HL-60 (cell line): Measurements from ENCODE around the gene GABRD.

Experiments
- DNase-seq, 2 experiments: peaks; one replicate each; pipeline ENCODE4 v3.0.0-alpha.2; 2010 to 2020; ENCODE audit warnings: low read depth in 1 of 2, low spot score in 1 of 2
- H3K27ac ChIP-seq: fragments of 250-450 bp; sonication (Bioruptor Pico); replicated peaks from 2 replicates; pipeline ENCODE4 v1.5.1; 2020; ENCODE audit warnings: mild to moderate bottlenecking, moderate library complexity
- H3K27me3 ChIP-seq: fragments of 250-450 bp; sonication (Bioruptor Pico); 2 replicates; pipeline ENCODE4 v1.5.1; 2021; ENCODE audit warnings: mild to moderate bottlenecking, moderate library complexity; ENCODE audit not compliant: insufficient read depth, poor library complexity, severe bottlenecking
- H3K4me3 ChIP-seq: replicated peaks from 2 replicates; pipeline ENCODE4 v1.5.1; 2011; ENCODE audit warnings: mild to moderate bottlenecking, control low read depth, low read length; ENCODE audit not compliant: insufficient read depth
- GABPA ChIP-seq: IDR thresholded peaks from 2 replicates; pipeline ENCODE4 v1.6.1; 2012; ENCODE audit warnings: low read depth
- POLR2AphosphoS5 ChIP-seq: IDR thresholded peaks from 2 replicates; pipeline ENCODE4 v1.6.1; 2012; ENCODE audit warnings: low read depth
- SPI1 ChIP-seq: IDR thresholded peaks from 2 replicates; pipeline ENCODE4 v1.6.1; 2012; ENCODE audit warnings: low read depth, mild to moderate bottlenecking, borderline replicate concordance
- TF ChIP-seq, protein P1 (sequence below): IDR thresholded peaks from 2 replicates; pipeline ENCODE4 v1.6.1; 2012; ENCODE audit warnings: low read depth; ENCODE audit not compliant: insufficient replicate concordance
- TF ChIP-seq, protein P2 (sequence below): IDR thresholded peaks from one replicate; pipeline ENCODE4 v1.5.1; 2011; ENCODE audit warnings: low read length, control low read depth, inconsistent platforms; ENCODE audit not compliant: insufficient read depth

The GABRD gene

DNA sequence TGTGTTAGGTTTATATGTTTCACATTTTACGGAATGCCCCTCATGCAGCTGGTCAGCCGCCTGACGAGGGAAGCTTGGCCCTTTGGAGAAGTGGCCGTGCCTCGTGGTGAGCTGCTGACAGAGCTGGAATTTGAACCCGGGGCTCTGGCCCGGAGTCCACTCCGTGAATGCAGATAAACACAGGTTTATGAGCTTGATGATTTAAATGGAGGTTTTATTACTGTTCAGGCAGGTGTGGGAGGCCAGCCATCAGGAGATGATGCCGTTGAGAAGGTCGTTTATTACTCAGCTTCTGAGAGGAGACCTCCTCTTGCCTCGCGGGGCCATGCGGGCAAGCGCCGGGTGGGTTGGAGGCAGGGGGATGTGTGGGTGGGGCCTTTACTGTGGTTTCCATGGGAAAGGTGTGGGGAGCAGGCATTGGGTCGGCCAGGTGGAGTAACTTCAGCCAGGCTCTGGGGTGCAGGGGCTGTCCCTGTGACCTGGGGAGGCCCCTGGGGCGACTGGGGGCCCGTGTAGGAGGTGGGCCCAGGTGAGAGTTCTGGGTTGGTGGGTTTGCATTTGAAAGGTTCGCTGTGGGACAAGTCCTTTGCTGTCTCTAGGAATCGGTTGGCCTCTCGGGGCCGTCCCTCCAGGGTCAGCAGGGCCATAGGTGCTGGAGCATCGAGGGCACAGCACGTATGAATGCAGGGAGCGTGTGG is 53.1 kb downstream of the GABRD start:
- Histone ChIP-seq H3K27ac (no peak overlapping the region), H3K4me3 (no peak overlapping the region), H3K27me3 (peaks cover 2% of the 10 kb centered on the region)
- DNase-seq: no peak
- TF ChIP-seq, protein P1, sequence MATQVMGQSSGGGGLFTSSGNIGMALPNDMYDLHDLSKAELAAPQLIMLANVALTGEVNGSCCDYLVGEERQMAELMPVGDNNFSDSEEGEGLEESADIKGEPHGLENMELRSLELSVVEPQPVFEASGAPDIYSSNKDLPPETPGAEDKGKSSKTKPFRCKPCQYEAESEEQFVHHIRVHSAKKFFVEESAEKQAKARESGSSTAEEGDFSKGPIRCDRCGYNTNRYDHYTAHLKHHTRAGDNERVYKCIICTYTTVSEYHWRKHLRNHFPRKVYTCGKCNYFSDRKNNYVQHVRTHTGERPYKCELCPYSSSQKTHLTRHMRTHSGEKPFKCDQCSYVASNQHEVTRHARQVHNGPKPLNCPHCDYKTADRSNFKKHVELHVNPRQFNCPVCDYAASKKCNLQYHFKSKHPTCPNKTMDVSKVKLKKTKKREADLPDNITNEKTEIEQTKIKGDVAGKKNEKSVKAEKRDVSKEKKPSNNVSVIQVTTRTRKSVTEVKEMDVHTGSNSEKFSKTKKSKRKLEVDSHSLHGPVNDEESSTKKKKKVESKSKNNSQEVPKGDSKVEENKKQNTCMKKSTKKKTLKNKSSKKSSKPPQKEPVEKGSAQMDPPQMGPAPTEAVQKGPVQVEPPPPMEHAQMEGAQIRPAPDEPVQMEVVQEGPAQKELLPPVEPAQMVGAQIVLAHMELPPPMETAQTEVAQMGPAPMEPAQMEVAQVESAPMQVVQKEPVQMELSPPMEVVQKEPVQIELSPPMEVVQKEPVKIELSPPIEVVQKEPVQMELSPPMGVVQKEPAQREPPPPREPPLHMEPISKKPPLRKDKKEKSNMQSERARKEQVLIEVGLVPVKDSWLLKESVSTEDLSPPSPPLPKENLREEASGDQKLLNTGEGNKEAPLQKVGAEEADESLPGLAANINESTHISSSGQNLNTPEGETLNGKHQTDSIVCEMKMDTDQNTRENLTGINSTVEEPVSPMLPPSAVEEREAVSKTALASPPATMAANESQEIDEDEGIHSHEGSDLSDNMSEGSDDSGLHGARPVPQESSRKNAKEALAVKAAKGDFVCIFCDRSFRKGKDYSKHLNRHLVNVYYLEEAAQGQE: no peak
- TF ChIP-seq SPI1 (no peak), GABPA (no peak), POLR2AphosphoS5 (no peak)
- TF ChIP-seq, protein P2, sequence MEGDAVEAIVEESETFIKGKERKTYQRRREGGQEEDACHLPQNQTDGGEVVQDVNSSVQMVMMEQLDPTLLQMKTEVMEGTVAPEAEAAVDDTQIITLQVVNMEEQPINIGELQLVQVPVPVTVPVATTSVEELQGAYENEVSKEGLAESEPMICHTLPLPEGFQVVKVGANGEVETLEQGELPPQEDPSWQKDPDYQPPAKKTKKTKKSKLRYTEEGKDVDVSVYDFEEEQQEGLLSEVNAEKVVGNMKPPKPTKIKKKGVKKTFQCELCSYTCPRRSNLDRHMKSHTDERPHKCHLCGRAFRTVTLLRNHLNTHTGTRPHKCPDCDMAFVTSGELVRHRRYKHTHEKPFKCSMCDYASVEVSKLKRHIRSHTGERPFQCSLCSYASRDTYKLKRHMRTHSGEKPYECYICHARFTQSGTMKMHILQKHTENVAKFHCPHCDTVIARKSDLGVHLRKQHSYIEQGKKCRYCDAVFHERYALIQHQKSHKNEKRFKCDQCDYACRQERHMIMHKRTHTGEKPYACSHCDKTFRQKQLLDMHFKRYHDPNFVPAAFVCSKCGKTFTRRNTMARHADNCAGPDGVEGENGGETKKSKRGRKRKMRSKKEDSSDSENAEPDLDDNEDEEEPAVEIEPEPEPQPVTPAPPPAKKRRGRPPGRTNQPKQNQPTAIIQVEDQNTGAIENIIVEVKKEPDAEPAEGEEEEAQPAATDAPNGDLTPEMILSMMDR: no peak

DNA sequence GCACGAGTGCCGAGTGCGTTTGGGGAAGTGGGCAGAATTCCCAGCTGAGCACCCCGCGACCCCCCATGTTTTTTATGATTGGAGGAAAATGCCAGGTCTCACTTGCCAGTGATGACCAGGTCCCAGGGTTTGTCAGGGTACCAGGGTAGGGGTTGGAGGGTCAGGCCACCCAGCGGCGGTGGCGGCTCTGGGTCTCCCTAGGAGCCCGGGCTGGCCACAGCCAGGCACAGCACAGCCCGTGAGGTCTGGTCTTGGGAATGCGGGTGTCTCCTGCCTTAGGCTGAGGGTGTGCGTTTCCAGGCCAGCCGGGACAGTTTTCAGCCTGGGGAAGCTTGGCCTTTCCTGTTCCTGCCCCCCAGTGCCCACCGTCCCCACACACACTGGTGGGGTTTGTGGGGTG is 53.7 kb downstream of the GABRD start:
- Histone ChIP-seq H3K27me3 (peaks cover 2% of the 10 kb centered on the region), H3K4me3 (no peak overlapping the region), H3K27ac (no peak overlapping the region)
- TF ChIP-seq, protein P2: no peak
- no peak for TF ChIP-seq SPI1
- no peak for TF ChIP-seq GABPA
- no peak for TF ChIP-seq POLR2AphosphoS5
- TF ChIP-seq, protein P1: no peak
- no peak for DNase-seq

DNA sequence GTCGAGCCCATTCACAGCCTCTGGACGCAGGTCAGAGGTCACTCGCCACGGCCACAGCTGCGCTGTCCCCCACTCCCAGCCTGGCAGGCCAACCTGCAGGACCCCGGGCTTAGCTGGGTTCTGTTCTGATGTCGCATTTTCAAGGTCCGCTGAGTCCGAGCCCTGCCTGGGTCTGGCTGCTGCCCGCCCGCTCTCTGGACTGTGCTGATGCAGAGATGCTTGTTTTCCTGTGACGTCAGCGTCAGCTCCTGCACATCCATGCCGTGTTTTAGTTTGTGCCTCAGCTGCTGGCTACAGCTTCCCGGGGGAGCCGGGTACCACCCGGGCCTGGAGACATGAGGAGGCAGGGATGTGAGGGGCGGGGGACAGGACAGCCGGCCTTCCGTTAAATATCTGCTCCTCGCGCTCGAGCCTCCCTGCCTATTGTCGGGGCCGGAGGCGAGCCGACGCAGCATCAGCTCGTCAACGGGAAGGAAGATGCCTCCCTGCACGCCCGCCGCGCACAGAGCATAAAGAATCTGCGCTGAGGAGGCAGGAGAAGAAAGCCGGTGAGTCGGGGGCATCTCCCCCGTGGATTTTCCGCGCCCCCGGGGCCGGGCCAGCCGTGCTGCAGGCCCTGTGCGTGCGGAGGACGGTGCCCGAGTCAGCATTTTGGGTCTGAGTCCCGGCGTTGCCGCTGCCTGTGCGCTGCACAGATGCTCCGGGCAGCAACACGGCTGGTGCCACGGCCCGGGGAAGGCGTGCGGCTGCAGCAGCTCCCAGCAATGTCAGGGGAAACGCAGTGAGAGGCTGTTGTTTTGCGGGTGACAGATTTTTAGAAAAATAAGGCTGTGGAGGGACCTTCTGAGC is 54.5 kb downstream of the GABRD start:
- no peak overlapping the region for H3K27ac ChIP-seq
- H3K27me3 ChIP-seq: peaks cover 2% of the 10 kb centered on the region
- no peak for TF ChIP-seq SPI1
- TF ChIP-seq POLR2AphosphoS5: no peak
- TF ChIP-seq, protein P1: no peak
- TF ChIP-seq GABPA: no peak
- TF ChIP-seq, protein P2: no peak
- H3K4me3 ChIP-seq: no peak overlapping the region
- no peak for DNase-seq
